T follicular helper cell (primary cell): ENCODE results near the gene UGP2.
"Not testable (repeated sequence)": the region's sequence is repeated elsewhere in the genome, so short reads cannot be mapped to it uniquely, and the experiment has no call there.

Experiments used
- DNase-seq: peaks from one replicate; pipeline ENCODE4 v3.0.0-alpha.2; 2020; ENCODE audit warnings: low read depth

Gene UGP2

GRCh38 chr2:63893163-63893562, 51.5 kb downstream of the UGP2 start:
- no peak for DNase-seq

- no peak for DNase-seq
Observed at GRCh38 chr2:63894167-63894566, 52.5 kb downstream of the UGP2 start.

- no peak for DNase-seq
Observed at GRCh38 chr2:63898839-63899238, 57.1 kb downstream of the UGP2 start.

GRCh38 chr2:63899639-63900038, 57.9 kb downstream of the UGP2 start:
- no peak for DNase-seq

GRCh38 chr2:63902149-63902548, 60.5 kb downstream of the UGP2 start:
- DNase-seq = no peak

GRCh38 chr2:63903003-63903402, 61.3 kb downstream of the UGP2 start:
- DNase-seq = no peak

- DNase-seq = no peak
Observed at GRCh38 chr2:63914311-63914710, 72.6 kb downstream of the UGP2 start.

GRCh38 chr2:63926815-63927214, 85.1 kb downstream of the UGP2 start:
- no peak for DNase-seq

GRCh38 chr2:63932104-63932503, 90.4 kb downstream of the UGP2 start:
- not testable (repeated sequence) for DNase-seq
